MM.1S (cell line): ENCODE data around the gene DCXR.

Experiments used
- DNase-seq: peaks from one replicate; pipeline ENCODE4 v3.0.0-alpha.2; 2015
- H2AFZ ChIP-seq: fragments of 300-600 bp; sonication (generic); 2 replicates; pipeline ENCODE4 v1.6.0; 2016; ENCODE audit warnings: antibody characterized with exemption, low read length
- H3F3A ChIP-seq: fragments of 300-600 bp; sonication (generic); 2 replicates; pipeline ENCODE4 v1.6.1; 2016; ENCODE audit warnings: mild to moderate bottlenecking, antibody characterized with exemption, low read length, moderate library complexity, mixed read lengths; ENCODE audit not compliant: insufficient read depth
- H3K27ac ChIP-seq: fragments of 300-600 bp; sonication (generic); 2 replicates; pipeline ENCODE4 v1.5.1; 2016; ENCODE audit warnings: mild to moderate bottlenecking, low read length
- H3K27me3 ChIP-seq: fragments of 300-600 bp; sonication (generic); replicated peaks from 2 replicates; pipeline ENCODE4 v1.6.0; 2016; ENCODE audit warnings: low read length; ENCODE audit not compliant: insufficient read depth
- H3K36me3 ChIP-seq: fragments of 300-600 bp; sonication (generic); replicated peaks from 2 replicates; pipeline ENCODE4 v1.6.1; 2016; ENCODE audit warnings: mild to moderate bottlenecking, low read length, mixed read lengths; ENCODE audit not compliant: insufficient read depth
- H3K4me1 ChIP-seq: fragments of 300-600 bp; sonication (generic); 2 replicates; pipeline ENCODE4 v1.6.1; 2016; ENCODE audit warnings: low read length, mixed read lengths
- H3K4me2 ChIP-seq: fragments of 300-600 bp; sonication (generic); 2 replicates; pipeline ENCODE4 v1.6.0; 2016; ENCODE audit warnings: low read depth, low read length
- H3K4me3 ChIP-seq: fragments of 300-600 bp; sonication (generic); 2 replicates; pipeline ENCODE4 v1.5.1; 2016; ENCODE audit warnings: low read length, mixed read lengths
- H3K79me2 ChIP-seq: fragments of 300-600 bp; sonication (generic); 2 replicates; pipeline ENCODE4 v1.6.1; 2016; ENCODE audit warnings: mixed run types, low read length, mixed read lengths
- H3K9ac ChIP-seq: fragments of 300-600 bp; sonication (generic); 2 replicates; pipeline ENCODE4 v1.6.1; 2016; ENCODE audit warnings: low read length, mixed read lengths
- H3K9me2 ChIP-seq: fragments of 300-600 bp; sonication (generic); replicated peaks from 2 replicates; pipeline ENCODE4 v1.6.1; 2016; ENCODE audit warnings: mild to moderate bottlenecking, low read length, mixed read lengths; ENCODE audit not compliant: insufficient read depth
- H3K9me3 ChIP-seq: fragments of 300-600 bp; sonication (generic); replicated peaks from 2 replicates; pipeline ENCODE4 v1.6.1; 2016; ENCODE audit warnings: mild to moderate bottlenecking, low read length, mixed read lengths; ENCODE audit not compliant: insufficient read depth
- H4K20me1 ChIP-seq: fragments of 300-600 bp; sonication (generic); 2 replicates; pipeline ENCODE4 v1.6.1; 2016; ENCODE audit warnings: mild to moderate bottlenecking, low read length, moderate library complexity, mixed read lengths; ENCODE audit not compliant: insufficient read depth
- CTCF ChIP-seq: fragments of 300-600 bp; sonication (generic); IDR thresholded peaks from 2 replicates; pipeline ENCODE4 v1.5.1; 2016; ENCODE audit warnings: antibody characterized with exemption, low read length, mixed read lengths
- EZH2 ChIP-seq: fragments of 300-600 bp; sonication (generic); optimal IDR thresholded peaks from 2 replicates; pipeline ENCODE3; 2017; ENCODE audit warnings: low read depth, mild to moderate bottlenecking, antibody characterized with exemption, low read length, mixed read lengths
- EZH2phosphoT487 ChIP-seq: fragments of 300-600 bp; sonication (generic); IDR thresholded peaks from 2 replicates; pipeline ENCODE4 v1.6.1; 2018; ENCODE audit warnings: antibody characterized with exemption, low read length

Gene DCXR

DNA sequence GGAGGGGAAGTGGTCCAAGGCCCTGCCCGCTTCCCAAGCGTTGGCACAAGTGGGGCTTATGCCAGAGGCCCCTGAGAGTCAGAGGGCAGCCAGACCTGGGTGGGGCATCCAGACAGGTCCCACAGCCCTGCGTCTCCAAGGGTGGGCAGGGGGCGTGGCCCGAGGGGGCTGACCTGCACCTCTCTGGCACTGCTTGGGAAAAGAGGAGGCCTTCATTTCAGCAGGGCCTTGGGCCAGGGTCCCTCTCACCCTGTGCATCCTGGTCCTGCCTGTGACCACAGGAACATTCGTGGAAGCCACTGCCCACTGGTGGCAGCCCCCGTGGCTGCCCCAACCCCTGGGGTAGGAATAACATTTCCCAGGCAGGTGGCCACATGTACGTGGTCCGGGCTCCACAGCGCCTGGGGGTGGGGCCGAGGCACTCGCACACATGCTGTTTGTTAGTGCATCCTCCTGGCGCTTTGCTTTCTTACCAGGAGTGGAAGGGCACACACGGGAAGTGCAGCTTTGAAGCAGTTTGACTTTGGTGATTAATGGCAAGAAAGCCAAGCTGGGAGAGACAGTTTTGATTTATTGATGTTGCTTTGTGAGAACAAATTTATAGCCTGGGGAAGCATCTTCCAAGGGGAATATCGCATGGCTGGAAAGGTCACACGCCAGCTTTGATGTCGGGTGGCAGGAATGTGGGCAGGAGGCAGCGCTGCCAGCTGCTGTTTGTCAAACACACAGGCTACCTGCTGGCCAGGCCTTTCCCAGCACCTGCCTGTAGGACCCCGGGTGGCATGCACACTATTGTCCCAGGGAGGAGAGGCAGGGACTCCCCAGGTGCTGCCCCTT, 19.1 kb downstream of the DCXR start:
- Histone ChIP-seq H4K20me1 (no peaks in the 10 kb centered on the region), H3K27me3 (no peaks in the 10 kb centered on the region), H2AFZ (no peak overlapping the region), H3K36me3 (no peaks in the 10 kb centered on the region), H3F3A (peaks cover 13% of the 10 kb centered on the region), H3K4me2 (no peak overlapping the region), H3K9me3 (no peaks in the 10 kb centered on the region), H3K4me1 (0 out of 2 replicates have a peak, but pooled peaks cover 3% of the 10 kb centered on the region), H3K27ac (no peak overlapping the region), H3K9ac (no peak overlapping the region), H3K4me3 (no peak overlapping the region), H3K9me2 (no peaks in the 10 kb centered on the region), H3K79me2 (peaks cover 27% of the 10 kb centered on the region)
- no peak for DNase-seq
- TF ChIP-seq CTCF (no peak), EZH2phosphoT487 (no peak), EZH2 (no peak)

DNA sequence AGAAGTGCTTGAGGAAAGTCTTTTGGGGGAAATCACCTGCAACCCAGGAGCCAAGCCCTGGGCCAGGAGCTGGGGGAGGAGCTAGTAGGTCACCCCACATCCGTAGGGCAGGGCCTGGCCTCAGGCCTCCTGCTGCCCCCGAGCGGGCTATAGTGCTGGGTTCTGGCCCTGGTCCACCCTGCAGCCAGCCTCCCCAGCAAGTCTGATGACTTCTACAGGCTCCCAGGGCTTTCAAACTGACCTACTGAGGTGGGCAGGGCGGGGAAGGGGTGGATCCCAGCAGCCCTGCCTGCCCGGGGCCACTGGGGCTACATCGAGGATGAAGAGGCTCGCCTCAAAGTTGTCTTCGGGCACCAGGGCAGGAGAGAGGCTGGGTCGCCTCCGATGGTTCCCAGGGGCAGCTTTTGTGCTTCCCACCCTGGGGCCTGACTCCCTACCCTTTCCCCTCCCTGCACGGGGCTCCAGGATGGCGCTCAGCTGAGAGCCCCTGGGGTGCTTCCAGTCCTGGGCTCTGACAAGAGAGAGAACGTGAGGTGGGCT, 19.8 kb downstream of the DCXR start:
- Histone ChIP-seq H3K79me2 (peaks cover 27% of the 10 kb centered on the region), H3K36me3 (no peaks in the 10 kb centered on the region), H3K27ac (no peak overlapping the region), H3K9me3 (no peaks in the 10 kb centered on the region), H3K27me3 (no peaks in the 10 kb centered on the region), H4K20me1 (no peaks in the 10 kb centered on the region), H3F3A (peaks cover 13% of the 10 kb centered on the region), H3K4me1 (0 out of 2 replicates have a peak, but pooled peaks cover 3% of the 10 kb centered on the region), H2AFZ (no peak overlapping the region), H3K9me2 (no peaks in the 10 kb centered on the region), H3K4me3 (no peak overlapping the region), H3K4me2 (no peak overlapping the region), H3K9ac (no peak overlapping the region)
- no peak for DNase-seq
- no peak for TF ChIP-seq CTCF
- no peak for TF ChIP-seq EZH2phosphoT487
- TF ChIP-seq EZH2: no peak

- Histone ChIP-seq H4K20me1 (no peaks in the 10 kb centered on the region), H3K27ac (no peak overlapping the region)
These were observed 20.5 kb downstream of the DCXR start for GRCh38 chr17:82016875-82017459.

More at GRCh38 chr17:82016875-82017459, 20.5 kb downstream of the DCXR start:
- no peak for TF ChIP-seq CTCF
- TF ChIP-seq EZH2phosphoT487: no peak
- H3K27me3 ChIP-seq: no peaks in the 10 kb centered on the region
- no peak for DNase-seq
- no peaks in the 10 kb centered on the region for H3K9me3 ChIP-seq
- 0 out of 2 replicates have a peak, but pooled peaks cover 3% of the 10 kb centered on the region for H3K4me1 ChIP-seq
- no peak overlapping the region for H3K4me2 ChIP-seq
- no peaks in the 10 kb centered on the region for H3K36me3 ChIP-seq
- H3F3A ChIP-seq: peaks cover 8% of the 10 kb centered on the region
- H3K4me3 ChIP-seq: no peak overlapping the region
- H2AFZ ChIP-seq: no peak overlapping the region
- H3K9me2 ChIP-seq: no peaks in the 10 kb centered on the region
- no peak overlapping the region for H3K9ac ChIP-seq
- peaks cover 20% of the 10 kb centered on the region for H3K79me2 ChIP-seq
